Islet precursor cell (in vitro differentiated cells): ENCODE results near the gene FBXW4.
A peak's percentile ranks its signal among the peaks of the same experiment; 100 is the strongest.

Experiments
- DNase-seq: peaks from one replicate; pipeline ENCODE4 v3.0.0-alpha.2; 2018

Gene FBXW4, protein sequence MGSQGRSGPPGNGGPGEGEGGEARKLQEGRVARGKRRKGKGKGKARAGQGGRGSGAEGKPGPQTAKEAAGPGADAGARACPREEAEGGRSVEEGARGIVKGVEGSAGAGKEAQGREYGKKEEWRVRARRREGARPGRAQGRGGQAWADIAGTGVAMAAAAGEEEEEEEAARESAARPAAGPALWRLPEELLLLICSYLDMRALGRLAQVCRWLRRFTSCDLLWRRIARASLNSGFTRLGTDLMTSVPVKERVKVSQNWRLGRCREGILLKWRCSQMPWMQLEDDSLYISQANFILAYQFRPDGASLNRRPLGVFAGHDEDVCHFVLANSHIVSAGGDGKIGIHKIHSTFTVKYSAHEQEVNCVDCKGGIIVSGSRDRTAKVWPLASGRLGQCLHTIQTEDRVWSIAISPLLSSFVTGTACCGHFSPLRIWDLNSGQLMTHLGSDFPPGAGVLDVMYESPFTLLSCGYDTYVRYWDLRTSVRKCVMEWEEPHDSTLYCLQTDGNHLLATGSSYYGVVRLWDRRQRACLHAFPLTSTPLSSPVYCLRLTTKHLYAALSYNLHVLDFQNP

DNA sequence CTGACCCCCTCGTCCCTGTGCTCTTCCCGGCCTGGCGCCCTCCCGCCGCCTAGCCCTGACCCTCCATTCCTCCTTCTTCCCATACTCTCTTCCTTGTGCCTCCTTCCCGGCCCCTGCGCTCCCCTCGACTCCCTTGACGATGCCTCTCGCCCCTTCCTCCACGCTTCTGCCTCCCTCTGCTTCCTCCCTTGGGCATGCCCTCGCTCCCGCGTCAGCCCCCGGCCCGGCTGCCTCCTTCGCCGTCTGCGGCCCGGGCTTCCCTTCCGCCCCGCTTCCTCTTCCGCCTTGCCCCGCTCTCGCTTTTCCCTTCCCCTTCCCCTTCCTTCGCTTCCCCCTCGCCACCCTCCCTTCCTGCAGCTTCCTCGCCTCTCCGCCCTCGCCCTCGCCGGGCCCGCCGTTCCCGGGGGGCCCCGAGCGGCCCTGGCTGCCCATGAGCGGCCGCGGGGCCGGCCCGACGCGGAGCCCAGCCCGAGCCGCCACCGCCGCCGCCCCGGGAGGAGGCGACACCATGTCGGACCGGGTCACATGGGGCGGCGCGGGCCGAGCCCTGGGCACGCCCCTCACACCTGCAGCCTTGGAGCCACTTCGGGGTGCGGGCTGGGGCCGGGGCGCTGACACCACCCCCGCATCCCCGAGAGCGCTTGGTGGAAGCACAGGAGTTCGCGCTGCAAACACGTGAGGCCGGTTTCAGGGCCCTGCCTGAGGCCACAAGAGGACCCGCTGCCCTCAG is at the start of gene FBXW4:
Gene FBXW4, minus strand, starts transcription at position 497 of the 730 bp plus-strand sequence. Its CDS starts 65 bp downstream, at position 432.
- DNase-seq = peak; percentile 71

DNA sequence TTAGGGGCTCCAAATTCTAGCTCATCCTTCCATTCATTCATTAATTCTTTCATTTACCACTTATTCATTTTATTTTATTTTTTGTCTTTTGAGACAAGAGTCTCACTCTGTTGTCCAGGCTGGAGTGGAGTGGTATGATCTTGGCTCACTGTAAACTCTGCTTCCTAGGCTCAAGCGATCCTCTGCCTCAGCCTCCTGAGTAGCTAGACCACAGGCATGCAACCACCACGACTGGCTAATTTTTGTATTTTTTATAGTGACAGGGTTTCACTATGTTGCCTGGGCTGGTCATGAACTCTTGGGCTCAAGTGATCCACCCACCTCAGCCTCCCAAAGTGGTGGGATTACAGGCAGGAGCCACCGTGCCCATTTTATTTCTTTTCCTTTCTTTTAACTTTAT is 49.3 kb upstream of the FBXW4 start:
- no peak for DNase-seq

DNA sequence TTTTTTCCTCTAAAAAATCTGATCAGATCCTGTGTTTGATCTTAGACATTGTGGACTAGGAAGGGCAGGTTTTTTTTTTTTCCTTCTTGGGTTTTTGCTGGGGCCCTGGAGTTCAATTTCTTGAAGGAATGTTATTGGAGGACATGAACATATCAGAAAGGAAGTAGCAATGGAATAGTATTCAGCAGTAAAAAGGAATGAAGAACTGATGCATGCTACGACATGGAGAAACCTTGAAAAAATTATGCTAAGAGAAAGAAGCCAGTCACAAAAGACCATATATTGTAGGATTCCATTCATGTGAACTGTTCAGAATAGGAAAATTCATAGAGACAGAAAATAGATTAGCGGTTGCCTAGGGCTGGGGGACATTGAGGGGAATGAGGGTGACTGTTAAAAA is 47.0 kb upstream of the FBXW4 start:
- no peak for DNase-seq

DNA sequence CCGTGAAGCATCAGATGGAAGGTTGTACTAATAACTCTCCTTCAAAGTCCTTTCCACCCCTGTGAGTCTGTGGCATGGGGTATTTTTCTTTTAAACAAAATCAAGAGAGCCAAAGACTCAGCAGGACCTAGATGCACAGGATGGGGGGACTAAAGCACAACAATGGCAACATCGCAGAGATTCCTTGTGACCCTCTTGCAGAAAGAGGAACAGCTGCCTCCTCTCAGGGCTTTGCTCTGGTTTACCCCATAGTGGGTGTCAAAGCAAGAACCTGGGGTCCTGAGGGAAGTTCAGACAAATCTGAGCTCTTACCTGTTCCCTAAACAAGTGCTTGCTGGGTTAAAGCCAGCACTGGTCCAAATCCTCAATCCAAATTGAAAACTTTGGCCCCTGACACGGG is 41.7 kb upstream of the FBXW4 start:
- DNase-seq = no peak

DNA sequence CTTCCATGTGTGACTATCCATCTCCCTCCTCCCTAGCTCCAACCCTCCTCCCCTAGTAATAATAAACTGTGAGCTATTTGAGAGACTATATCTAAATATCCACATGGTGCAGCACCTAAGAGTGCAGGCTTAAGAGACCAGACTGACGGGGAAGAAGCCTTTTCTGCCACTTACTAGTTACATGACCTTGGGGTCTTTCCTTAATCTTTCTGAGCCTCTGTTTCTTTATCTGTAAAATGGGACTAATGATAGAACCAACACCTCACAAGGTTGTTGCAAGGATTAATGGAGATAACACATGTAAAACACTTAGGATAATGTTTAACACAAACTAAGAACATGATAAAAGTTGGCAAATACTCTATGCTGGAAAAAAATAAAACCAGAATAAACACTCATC is 37.1 kb upstream of the FBXW4 start:
- DNase-seq = no peak

DNA sequence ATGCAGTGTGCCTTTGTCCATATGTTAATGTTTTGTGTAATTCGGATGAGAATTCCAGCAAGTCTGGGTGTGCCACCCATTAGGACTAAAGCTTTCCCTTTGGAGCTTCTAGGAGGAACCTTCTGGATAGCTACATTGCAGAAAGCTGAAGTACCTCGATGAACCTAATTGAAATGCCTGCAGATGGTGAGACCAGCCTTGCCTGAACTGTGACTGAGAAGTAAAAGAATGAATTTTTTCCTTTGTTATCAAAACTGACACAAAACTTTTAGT is 31.1 kb upstream of the FBXW4 start:
- DNase-seq = no peak

DNA sequence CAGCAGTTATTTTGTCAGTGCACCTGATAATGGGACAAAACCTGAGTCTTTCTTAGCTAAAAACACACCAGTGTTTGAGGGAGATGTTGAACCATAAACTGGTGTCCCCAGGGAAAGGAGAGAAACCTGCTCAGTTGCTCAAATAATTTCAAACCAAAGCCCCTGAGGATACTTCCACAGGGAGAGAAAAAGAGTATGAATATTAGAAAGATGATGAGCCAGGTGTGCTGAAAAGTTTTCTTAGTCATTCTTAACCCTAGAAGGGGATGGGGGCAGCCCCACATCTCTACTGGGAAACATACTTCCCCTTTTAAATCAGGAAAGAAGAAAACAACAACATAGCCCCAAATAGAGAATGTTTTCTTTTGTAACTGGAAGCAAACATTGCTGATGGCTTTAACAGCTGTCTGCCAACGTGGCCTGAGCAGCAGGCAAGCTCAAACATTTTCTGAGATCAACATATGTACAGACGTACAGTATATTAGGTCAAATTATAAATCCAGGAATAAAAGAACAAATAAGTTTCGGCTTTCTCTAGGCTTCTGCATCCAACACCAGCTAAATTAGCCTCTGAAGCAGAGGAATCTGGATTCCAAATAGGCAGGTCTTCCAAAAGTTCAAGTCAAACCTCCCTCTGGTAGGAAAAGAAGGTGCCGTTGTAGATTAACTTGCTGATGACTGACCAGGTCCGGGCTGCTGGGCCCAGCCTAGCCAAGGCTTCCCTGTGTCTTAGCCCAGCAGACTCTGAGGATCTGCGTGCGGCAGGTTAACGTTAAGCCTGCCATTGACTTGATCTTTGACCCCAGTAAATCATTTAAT is 30.5 kb upstream of the FBXW4 start:
- no peak for DNase-seq

DNA sequence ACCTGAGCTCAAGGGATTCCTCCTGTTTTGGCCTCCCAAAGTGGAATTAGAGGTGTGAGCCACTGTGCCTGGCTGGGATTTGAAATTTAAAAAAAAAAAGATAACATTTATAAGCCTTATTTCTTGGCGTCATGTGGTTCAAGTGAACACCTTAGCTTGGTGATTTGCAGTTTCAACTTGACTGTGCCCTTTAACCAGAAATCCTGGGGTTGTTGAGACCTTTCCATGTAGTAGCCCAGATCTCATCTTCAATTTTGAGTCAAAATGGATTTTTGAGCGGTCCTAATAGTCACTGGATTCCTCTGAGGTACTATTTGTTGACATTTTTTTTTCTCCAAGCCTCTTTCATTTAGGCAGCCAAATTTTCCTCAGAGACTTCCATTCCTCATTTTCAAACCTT is 29.5 kb upstream of the FBXW4 start:
- no peak for DNase-seq

DNA sequence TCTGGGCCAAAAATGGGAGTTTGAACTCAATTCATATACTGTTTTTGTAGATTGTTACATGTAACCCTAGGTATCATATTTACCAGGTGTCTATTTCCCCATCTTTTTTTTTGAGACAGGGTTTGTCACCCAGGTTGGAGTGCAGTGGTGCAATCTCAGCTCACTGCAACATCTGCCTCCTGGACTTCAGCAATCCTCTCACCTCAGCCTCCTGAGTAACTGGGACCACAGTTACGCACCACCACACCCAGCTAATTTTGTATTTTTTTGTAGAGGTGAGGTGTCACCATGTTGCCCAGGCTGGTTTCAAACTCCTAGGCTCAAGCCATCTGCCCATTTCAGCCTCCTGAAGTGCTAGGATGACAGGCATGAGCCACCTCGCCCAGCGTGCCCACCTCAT is 28.2 kb upstream of the FBXW4 start:
- DNase-seq = no peak

DNA sequence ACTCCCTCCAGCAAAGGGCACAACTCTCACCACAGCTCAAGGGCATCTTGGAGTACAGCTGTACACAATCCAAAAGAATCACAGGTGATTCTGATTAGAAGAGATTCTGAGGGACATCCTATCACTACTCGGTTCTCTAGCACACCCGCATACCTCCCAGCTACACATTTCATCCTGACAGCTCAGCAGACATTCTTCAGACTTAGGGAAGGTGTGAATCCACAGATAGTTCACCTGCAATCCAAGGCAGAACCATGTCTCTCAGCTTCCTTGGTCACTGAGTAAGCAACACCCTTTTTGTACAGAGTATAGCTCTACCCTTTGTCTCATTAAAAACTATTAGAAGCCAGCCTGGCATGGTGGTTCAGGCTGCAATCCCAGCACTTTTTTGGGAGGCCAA is 26.8 kb upstream of the FBXW4 start:
- no peak for DNase-seq

DNA sequence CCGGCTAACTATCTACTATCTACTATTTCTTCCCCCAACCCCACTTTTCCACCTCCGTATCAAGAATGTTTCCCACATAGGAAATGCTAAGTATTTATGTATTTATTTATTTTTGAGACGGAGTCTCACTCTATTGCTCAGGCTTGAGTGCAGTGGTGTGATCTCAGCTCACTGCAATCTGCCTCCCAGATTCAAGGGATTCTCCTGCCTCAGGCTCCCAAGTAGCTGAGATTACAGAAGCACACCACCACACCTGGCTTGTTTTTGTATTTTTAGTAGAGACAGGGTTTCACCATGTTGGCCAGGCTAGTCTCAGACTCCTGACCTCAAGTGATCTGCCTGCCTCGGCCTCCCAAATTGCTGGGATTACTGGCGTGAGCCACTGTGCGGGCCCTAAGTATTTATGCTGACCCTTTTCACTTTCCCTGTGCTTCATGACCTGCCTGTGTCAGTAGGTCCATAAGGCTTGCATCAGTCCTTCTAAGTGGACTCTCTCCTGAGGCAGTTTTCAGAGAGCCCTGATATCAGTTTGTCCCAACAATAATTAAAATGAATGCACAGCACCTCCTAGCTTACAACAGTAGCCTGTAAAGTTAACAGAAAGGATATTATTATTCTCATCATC is 25.7 kb upstream of the FBXW4 start:
- DNase-seq = no peak

DNA sequence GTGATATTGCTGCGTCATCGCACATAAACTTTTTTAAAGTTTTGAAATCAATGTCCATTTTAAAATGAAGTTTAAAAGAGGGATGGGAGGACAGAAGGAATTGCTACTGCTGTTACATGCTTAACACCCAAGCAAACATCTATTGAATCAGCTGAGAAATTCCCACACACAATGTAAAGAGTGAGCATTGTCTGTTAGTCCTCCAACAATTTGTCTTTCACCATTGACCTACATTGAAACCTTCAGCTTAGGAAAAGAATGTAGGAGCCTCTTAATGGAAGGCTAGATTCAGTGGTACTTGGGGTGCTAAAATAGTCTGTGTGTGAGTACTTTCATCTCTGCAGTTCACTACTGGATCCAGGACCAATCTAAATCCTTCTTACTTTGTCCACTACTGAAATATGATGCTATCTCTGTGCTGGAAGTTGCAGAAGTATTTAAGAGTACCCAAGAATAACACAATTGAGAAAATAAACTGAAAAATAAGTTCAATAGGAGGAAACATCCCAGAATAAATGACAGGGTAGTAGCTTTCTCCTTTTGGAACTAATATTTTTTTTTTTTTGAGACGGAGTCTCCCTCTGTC is 23.8 kb upstream of the FBXW4 start:
- no peak for DNase-seq

DNA sequence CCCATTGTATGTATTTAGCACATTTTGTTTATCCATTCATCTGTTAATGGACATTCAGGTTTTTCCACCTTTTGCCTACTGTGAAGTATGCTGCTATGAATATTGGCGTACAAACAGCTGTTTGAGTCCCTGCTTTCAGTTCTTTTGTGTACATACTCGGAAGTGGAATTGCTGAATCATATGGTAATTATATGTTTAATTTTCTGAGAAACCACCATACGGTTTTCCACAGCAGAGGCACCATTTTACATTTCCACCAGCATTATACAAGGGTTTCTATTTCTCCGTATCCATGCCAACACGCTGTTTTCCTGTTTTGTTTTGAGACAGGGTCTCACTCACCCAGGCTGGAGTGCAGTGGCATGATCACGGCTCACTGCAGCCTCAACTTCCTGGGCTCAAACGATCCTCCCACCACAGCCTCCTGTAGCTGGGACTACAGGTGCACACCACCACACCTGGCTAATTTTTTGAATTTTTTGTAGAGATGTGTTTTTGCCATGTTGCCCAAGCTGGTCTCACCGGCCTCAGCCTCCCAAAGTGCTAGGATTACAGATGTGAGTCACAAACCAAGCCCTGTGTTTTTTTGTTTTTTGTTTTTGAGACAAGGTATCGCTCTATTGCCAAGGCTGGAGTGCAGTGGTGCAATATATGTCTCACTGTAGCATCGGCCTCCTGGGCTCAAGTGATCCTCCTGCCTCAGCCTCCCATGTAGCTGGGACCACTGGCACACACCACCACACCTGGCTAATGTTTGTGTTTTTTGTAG is 22.1 kb upstream of the FBXW4 start:
- DNase-seq = no peak

DNA sequence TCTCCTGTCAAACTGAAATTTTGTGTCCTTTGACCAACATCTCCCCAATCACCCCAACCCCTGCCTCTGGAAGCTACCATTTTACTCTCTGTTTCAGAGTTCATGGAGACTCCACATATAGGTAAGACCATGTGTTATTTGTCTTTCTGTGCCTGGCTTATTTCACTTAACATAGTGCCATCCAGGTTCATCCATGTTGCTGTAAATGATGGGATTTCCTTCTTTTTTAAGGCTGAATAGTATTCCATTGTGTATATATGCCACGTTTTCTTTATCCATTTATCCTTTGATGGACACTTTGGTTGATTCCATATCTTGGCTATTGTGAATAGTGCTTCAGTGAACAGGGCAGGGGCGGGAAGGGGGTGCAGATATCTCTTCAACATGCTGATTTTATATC is 18.0 kb upstream of the FBXW4 start:
- DNase-seq = no peak

DNA sequence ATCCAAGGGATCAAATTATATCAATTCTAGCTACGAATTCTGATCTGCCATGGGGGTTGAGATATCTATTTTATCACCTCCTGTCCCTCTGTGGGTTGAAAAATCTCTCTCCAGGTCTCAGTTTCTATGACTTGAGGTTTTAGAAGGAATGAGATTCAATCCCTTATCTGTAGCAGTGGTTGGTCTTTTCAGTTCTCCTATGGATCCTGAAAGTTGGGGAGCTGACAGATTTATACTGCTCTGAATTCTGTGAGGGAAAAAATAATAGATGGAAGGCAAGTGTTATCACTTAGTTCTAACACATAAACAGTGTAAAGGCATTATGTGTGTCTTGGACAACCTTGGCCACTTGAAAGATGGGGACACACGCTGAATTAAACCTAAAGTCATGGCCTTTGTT is 15.8 kb upstream of the FBXW4 start:
- DNase-seq = no peak

DNA sequence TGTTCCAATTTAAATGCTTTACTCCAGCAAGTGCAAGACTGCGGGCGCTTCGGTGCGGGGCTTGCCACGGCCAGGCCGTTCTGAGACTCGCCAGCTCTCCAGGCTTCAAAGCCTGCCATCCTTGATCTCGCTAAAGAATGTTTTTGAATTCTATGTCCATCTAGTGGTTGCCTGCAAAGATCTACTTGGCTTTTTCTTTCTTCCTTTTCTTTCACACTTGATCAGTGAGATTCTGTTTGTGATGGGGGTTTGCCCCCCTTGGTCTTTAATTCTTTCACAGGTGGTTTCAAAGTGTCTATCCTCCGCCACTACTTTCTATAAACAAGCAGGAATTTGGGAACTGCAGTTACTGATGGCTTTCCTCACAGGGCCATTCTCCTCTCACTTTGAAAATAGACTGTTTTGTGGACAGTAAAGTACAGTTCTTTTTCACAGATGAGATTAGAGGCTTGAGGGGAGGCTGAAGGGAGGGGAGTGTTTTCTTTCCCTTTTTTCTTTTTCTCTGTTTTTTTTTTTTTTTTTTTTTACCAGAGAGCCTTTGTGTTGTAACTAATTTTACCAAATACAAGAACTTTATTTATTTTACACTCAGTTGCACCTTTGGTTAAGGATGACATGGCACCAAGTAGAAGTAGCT is 15.2 kb upstream of the FBXW4 start:
- DNase-seq = no peak

DNA sequence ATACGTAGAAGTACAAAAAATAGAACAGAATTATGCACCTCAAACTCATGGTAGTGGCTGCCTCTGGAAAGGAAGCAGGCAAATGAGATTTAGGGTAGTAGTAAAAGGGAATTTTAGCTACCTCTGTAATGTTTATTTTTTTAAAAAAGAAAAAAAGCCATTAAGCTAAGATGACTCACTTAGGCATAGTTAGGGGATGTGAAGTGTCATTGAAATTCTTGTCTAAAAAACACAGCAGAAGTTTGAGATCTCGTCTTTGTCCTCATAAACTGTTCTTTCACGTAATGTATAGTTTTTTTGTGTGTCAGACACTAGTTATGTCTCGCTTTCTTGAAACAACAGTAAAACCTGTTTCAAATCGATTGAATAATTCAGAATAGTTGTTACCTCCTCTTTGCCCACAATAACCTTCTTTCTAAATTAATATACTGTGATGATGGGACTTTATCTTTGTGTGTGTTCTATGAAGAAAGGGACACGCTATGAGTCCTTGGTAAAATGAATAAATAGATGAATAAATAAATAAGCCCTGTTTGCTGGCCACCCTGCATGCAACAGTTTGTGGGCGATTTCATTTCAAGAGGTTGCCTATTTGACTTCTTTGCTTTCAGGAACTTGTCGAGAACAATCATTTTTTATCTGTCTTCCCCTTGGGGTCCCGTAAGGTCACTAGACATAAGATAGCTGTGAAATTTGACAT is 14.5 kb upstream of the FBXW4 start:
- DNase-seq = no peak

DNA sequence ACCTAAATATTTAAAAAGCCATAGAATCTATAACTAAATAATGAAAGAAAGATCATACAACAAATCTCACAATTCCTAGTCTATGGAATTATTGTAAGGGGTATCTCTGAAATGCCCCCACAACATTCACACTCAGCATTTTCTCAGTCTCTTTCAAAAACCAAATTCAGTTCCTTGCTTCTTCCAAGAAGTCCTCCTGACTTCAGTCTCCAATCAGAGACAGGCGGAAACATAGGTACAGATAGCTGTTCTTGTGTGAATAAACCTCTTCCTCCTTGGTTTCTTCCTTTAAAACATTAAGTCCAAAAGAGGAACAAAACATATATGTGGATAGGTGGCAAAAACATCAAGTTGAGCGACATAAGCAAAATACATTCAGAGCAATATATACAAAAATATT is 13.9 kb upstream of the FBXW4 start:
- no peak for DNase-seq

DNA sequence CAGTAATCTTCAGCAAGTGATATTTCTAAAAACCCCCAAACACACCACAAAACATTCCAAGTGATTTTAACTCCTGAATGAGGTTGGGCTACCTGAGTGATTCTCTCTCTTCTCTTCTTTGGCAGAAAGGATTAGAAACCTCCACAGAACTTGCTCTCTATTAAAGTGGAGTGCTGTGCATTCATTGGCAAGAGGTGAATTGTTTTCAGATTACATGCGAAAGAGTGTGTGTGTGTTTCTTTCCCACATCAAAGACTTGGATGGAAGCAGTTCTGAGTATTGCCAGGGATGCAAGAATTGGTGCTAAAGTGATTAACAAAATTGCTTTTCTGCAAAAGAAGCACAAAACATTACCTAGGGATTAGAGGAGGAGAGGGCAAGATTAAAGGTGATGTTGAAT is 13.1 kb upstream of the FBXW4 start:
- no peak for DNase-seq

DNA sequence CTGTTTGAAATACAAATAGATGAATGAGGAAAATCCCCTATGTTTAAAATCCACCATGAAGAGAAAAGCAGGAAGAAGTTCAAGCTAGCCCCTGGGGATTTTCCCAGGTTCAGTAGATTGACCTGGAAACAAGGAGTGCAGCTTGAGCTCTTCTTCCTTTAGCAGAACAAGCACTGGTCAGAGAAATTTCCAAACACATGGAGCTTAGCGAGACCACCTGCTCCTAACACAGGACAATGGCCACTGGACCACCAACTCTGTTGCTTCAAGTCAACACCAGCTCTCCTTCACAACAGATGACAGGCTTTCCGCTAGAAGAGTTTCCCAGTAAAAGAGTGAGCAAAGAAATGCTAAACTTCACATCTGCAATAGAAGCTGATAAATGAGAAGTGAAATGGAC is 9.4 kb upstream of the FBXW4 start:
- DNase-seq = no peak

DNA sequence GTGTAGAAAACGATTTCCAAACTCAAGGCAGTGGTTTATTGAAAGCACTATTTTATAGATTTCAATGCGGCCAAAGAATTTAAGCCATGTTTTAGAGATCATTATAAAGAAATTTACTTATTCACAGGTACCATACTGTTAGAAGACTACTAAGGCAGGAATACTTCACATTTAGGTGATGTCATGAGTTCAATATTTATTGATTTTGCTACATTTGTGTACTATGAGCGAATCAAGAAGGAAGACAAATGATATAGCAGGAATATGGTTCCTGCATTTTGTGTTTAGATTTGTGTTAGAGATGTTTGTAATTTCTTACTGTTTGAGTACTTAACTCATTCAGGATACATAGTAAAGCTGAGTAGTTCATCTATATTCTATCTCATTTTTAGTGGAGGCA is 1.7 kb upstream of the FBXW4 start:
- no peak for DNase-seq
